Motor neuron (in vitro differentiated cells): Measurements from ENCODE around the gene NR6A1. TPM values are rescaled to one million over a fixed set of nuclear protein-coding genes. Genes with fewer than 3 reads are reported as not detected.

Experiments
- ATAC-seq, 8 experiments: fragments of 200-7000 bp; cut with Tn5 transposase; replicated peaks in 6 of 8; 2 replicates each; pipeline ENCODE4 v1.8.0; 2021; ENCODE audit warnings: mild to moderate bottlenecking in 8 of 8, moderate library complexity in 8 of 8
- H3K27ac ChIP-seq, 2 donors: fragments of 250-450 bp; sonication (Bioruptor Pico); 2 replicates each; pipeline ENCODE4 v1.9.0; 2021; ENCODE audit warnings: antibody characterized with exemption in 2 of 2, mild to moderate bottlenecking in 2 of 2, moderate library complexity in 1 of 2
- H3K4me1 ChIP-seq, 2 donors: fragments of 250-450 bp; sonication (Bioruptor Pico); replicated peaks in 1 of 2; 2 replicates each; pipeline ENCODE4 v1.6.1; 2021; ENCODE audit warnings: antibody characterized with exemption in 2 of 2, mild to moderate bottlenecking in 2 of 2, moderate library complexity in 1 of 2
- H3K4me3 ChIP-seq, 5 donors: fragments of 250-450 bp; sonication (Bioruptor Pico); 2 replicates each; pipeline ENCODE4 v1.9.0; 2021; ENCODE audit warnings: antibody characterized with exemption in 5 of 5, mild to moderate bottlenecking in 5 of 5, moderate library complexity in 4 of 5
- WGBS, 10 experiments: fragments of 450-650 bp; shearing (Covaris generic); methylation state at CpG; one replicate each; pipeline ENCODE4 v1.0.0; 2022; 5-methylcytosine and 5-hydroxymethylcytosine counted together
- in situ Hi-C, 9 experiments: fragments of 400-800 bp; cut with MboI; loops; one replicate each; pipeline ENCODE4 v1.15.0; 2021; ENCODE audit warnings: low sequenced_read_pairs in 9 of 9, low pct_unique_long_range_greater_than_20kb in 2 of 9; ENCODE audit not compliant: unreplicated experiment in 9 of 9
- total RNA-seq, 8 experiments: library from RNA; unstranded; fragments of 300-600 nt; gene quantifications; 2 replicates each; pipeline versions ENCODE4 v1.2.3 to v1.2.4, GENCODE V29; 2022

Gene NR6A1
- total RNA-seq, 8 experiments from 2014 or later, result 0.46 to 29.0 (median 3.7) TPM

- Histone ChIP-seq H3K4me3 (no peak overlapping the region), H3K4me1 (no peaks in the 10 kb centered on the region), H3K27ac (no peak overlapping the region)
- no peak for ATAC-seq
- WGBS, 10 experiments, result 39 to 85% (median 80%) methylated on average over 2 to 5 of the region's 17 CpGs; no CpG with 5 or more reads in 7 of the 10 experiments
- in situ Hi-C loops, result no loop called here
Measured at GRCh38 chr9:124467410-124468060, 303.6 kb downstream of the NR6A1 start.

Other genes with a start within 250 kb of the NR6A1 start
- gene OLFML2A, start 5.8 kb upstream of the NR6A1 start, total RNA-seq, result 10 to 100 TPM in 1 of 8 experiments, 1 to 10 TPM in 1, under 1 TPM in 6; 0.10 to 14.3 (median 0.37) TPM
- 10 to 100 TPM in 1 of 8 experiments, 1 to 10 TPM in 1, under 1 TPM in 5, not detected in 1; 0.33 to 11.5 (median 0.50) TPM for gene WDR38, start 82.1 kb upstream of the NR6A1 start, total RNA-seq
- 1,000 to 10,000 TPM; 2,145 to 3,545 (median 3,108) TPM for gene RPL35, start 90.6 kb upstream of the NR6A1 start, total RNA-seq
- gene ARPC5L, start 90.8 kb upstream of the NR6A1 start, total RNA-seq, result 10 to 100 TPM; 13.3 to 51.0 (median 33.3) TPM
- gene GOLGA1, start 169.8 kb upstream of the NR6A1 start, total RNA-seq, result 10 to 100 TPM in 6 of 8 experiments, 1 to 10 TPM in 2; 8.8 to 18.8 (median 14.3) TPM